ENCODE data around the gene KCNF1.

KCNF1 gene

GRCh38 chr2:10905006-10905861 is 6.5 kb upstream of the KCNF1 start:
- DNase-seq (ENCODE audit: low spot score): no peak

GRCh38 chr2:10905862-10906143 is 5.9 kb upstream of the KCNF1 start:
- DNase-seq (ENCODE audit: low spot score): no peak

- DNase-seq (ENCODE audit: low spot score): no peak
Observed at GRCh38 chr2:10906926-10907625, 4.7 kb upstream of the KCNF1 start.

- DNase-seq (ENCODE audit: low spot score): no peak
Observed at GRCh38 chr2:10908195-10908594, 3.5 kb upstream of the KCNF1 start.

- no peak for DNase-seq (ENCODE audit: low spot score)
Observed at GRCh38 chr2:10909050-10909995, 2.4 kb upstream of the KCNF1 start.

GRCh38 chr2:10909996-10910341 is 1.8 kb upstream of the KCNF1 start:
- no peak for DNase-seq (ENCODE audit: low spot score)

- DNase-seq (ENCODE audit: low spot score): no peak
Observed at GRCh38 chr2:10910625-10911024, 1.1 kb upstream of the KCNF1 start.

- no peak for DNase-seq (ENCODE audit: low spot score)
Observed at GRCh38 chr2:10912076-10912731, 470 bp downstream of the KCNF1 start.

- DNase-seq (ENCODE audit: low spot score): no peak
Observed at GRCh38 chr2:10912796-10913455, 1.2 kb downstream of the KCNF1 start.

GRCh38 chr2:10913501-10914271 is 2.0 kb downstream of the KCNF1 start:
- DNase-seq (ENCODE audit: low spot score): no peak

- no peak for DNase-seq (ENCODE audit: low spot score)
Observed at GRCh38 chr2:10914272-10914693, 2.5 kb downstream of the KCNF1 start.

GRCh38 chr2:10915236-10915635 is 3.5 kb downstream of the KCNF1 start:
- no peak for DNase-seq (ENCODE audit: low spot score)

- no peak for DNase-seq (ENCODE audit: low spot score)
Observed at GRCh38 chr2:10915731-10916276, 4.1 kb downstream of the KCNF1 start.

- DNase-seq (ENCODE audit: low spot score): no peak
Observed at GRCh38 chr2:10916953-10917352, 5.2 kb downstream of the KCNF1 start.

GRCh38 chr2:10917927-10918326 is 6.2 kb downstream of the KCNF1 start:
- DNase-seq (ENCODE audit: low spot score): no peak

- no peak for DNase-seq (ENCODE audit: low spot score)
Observed at GRCh38 chr2:10918661-10919409, 7.1 kb downstream of the KCNF1 start.

GRCh38 chr2:10919410-10919770 is 7.7 kb downstream of the KCNF1 start:
- DNase-seq (ENCODE audit: low spot score): no peak

GRCh38 chr2:10919771-10920621 is 8.3 kb downstream of the KCNF1 start:
- no peak for DNase-seq (ENCODE audit: low spot score)
